ENCODE results near the gene NR2F6. TPM values are rescaled to one million over a fixed set of nuclear protein-coding genes. Genes with fewer than 3 reads are reported as not detected.

NR2F6 gene
- total RNA-seq, 1 donor from 2014 or later: 59.1 TPM

DNA sequence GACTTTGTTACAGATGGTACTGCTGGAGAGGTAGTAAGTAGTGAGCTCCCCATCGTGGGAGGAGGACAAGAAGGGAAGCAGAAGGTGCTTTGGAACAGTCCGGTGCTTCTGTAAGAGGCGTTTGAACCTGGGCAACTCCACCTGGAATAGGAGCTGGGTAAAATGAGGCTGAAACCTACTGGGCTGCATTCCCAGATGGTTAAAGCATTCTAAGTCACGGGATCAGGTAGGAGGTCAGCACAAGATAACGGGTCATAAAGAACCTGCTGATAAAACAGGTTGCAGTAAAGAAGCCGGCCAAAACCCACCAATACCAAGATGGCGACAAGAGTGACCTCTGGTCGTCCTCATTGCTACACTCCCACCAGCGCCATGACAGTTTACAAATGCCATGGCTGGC lies 41.0 kb upstream of the NR2F6 start:
- Mint-ChIP-seq H3K9me3 (no peaks in the 10 kb centered on the region), H3K4me1 (peaks cover 2% of the 10 kb centered on the region), H3K27me3 (ENCODE audit: low read depth) (peaks cover 6% of the 10 kb centered on the region), H3K36me3 (no peaks in the 10 kb centered on the region), H3K4me3 (no peak overlapping the region), H3K27ac (no peak overlapping the region)
- DNase-seq (ENCODE audit: low spot score in 2 of 2, unreplicated experiment in 2 of 2): no peak
- TF ChIP-seq, protein P1, sequence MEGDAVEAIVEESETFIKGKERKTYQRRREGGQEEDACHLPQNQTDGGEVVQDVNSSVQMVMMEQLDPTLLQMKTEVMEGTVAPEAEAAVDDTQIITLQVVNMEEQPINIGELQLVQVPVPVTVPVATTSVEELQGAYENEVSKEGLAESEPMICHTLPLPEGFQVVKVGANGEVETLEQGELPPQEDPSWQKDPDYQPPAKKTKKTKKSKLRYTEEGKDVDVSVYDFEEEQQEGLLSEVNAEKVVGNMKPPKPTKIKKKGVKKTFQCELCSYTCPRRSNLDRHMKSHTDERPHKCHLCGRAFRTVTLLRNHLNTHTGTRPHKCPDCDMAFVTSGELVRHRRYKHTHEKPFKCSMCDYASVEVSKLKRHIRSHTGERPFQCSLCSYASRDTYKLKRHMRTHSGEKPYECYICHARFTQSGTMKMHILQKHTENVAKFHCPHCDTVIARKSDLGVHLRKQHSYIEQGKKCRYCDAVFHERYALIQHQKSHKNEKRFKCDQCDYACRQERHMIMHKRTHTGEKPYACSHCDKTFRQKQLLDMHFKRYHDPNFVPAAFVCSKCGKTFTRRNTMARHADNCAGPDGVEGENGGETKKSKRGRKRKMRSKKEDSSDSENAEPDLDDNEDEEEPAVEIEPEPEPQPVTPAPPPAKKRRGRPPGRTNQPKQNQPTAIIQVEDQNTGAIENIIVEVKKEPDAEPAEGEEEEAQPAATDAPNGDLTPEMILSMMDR (IDR thresholded peaks at IDR 0.05; ENCODE audit: unreplicated experiment): no peak

DNA sequence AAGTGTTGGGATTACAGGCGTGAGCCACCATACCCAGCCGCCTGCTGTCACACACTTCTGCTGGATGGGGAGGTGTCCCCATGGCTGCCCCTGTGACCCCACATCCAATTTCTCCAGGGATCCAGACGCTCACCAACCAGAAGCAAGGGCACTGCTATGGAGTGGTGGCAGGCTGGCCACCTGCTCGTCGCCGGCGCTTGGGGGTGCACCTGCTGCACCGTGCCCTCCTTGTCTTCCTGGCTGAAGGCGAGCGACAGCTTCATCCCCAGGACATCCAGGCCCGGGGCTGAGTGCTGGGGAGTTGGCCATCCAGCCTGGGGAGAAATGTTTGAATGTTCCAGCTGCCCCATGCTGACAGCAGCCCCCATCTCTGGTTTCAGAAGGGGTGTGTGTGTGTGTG lies 40.5 kb upstream of the NR2F6 start:
- no peak overlapping the region for H3K4me3 Mint-ChIP-seq
- DNase-seq (ENCODE audit: low spot score in 2 of 2, unreplicated experiment in 2 of 2): no peak
- TF ChIP-seq, protein P1 (IDR thresholded peaks at IDR 0.05; ENCODE audit: unreplicated experiment): no peak
- peaks cover 2% of the 10 kb centered on the region for H3K4me1 Mint-ChIP-seq
- H3K9me3 Mint-ChIP-seq: no peaks in the 10 kb centered on the region
- H3K27ac Mint-ChIP-seq: no peak overlapping the region
- no peaks in the 10 kb centered on the region for H3K36me3 Mint-ChIP-seq
- peaks cover 10% of the 10 kb centered on the region for H3K27me3 Mint-ChIP-seq (ENCODE audit: low read depth)

DNA sequence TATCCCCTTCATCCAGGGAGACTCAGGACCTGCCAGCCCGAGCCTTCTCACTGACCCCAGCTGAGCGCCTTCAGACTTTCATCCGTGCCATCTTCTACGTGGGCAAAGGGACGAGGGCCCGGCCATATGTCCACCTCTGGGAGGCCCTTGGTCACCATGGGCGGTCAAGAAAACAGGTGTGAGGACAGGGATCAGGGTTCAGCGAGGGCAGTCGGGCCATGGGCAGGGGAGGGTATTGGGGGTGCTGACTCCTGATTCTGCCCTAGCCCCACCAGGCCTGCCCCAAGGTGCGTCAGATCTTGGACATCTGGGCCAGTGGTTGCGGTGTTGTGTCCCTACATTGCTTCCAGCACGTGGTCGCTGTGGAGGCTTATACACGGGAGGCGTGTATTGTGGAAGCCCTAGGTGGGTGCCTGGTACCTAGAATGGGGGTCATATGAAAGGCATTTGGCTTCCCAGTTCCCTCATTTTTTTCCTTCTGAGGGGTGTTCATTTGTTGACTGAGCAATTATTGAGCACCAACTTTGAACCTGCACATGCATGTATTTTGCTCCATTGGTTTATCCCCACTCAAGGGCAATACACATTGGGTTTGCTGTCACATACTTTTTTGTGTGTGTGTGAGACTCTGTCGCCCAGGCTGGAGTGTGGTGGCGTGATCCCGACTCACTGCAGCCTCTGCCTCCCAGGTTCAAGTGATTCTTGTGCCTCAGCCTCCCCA lies 39.9 kb upstream of the NR2F6 start:
- TF ChIP-seq, protein P1 (IDR thresholded peaks at IDR 0.05; ENCODE audit: unreplicated experiment): no peak
- no peak overlapping the region for H3K4me3 Mint-ChIP-seq
- H3K9me3 Mint-ChIP-seq: no peaks in the 10 kb centered on the region
- no peaks in the 10 kb centered on the region for H3K36me3 Mint-ChIP-seq
- H3K27me3 Mint-ChIP-seq (ENCODE audit: low read depth): peaks cover 11% of the 10 kb centered on the region
- no peak for DNase-seq (ENCODE audit: low spot score in 2 of 2, unreplicated experiment in 2 of 2)
- no peak overlapping the region for H3K27ac Mint-ChIP-seq
- peaks cover 2% of the 10 kb centered on the region for H3K4me1 Mint-ChIP-seq

DNA sequence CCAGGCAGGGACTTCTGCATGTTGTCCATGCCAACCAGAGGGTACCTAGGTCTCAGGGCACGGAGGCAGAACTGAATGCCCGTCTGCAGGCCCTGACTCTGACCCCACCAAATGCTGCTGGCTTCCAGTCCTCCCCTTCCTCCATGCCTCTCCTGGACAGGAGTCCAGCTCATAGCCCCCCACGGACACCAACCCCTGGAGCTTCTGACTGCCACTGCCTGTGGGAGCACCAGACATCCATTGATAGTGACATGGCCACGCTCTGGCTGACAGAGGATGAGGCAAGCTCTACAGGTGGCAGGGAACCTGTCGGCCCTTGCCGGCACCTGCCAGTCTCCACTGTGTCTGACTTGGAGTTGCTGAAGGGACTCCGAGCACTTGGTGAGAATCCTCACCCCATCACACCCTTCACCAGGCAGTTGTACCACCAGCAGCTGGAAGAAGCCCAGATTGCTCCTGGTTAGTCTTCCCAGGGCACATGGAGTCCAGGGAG lies 37.8 kb upstream of the NR2F6 start:
- TF ChIP-seq, protein P1 (IDR thresholded peaks at IDR 0.05; ENCODE audit: unreplicated experiment): no peak
- Mint-ChIP-seq H3K4me1 (peaks cover 2% of the 10 kb centered on the region), H3K27me3 (ENCODE audit: low read depth) (peaks cover 11% of the 10 kb centered on the region)

DNA sequence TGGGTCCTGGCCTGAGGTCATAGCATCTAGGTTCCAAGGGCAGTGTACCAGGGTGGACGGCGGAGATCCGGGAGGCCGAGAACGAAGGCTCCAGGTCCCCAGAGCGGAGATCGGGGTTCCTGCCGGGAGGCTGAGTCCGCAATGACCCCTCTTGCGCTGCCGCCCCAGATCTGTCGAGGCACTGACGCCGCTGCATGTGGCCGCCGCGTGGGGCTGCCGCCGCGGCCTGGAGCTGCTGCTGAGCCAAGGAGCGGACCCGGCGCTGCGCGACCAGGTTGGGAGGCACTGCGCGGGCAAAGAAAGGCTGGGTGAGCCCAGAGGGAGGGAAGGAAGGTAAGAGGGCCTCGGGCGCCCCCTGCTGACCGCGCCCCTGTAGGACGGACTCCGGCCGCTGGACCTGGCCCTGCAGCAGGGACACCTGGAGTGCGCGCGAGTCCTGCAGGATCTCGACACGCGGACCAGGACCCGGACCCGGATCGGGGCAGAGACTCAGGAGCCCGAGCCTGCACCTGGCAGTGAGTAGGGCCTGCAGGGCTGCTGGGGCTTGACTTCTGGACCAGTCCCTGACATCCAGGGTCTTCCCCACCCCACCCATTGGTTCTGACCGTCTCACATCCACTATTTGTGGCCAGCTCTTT lies 36.9 kb upstream of the NR2F6 start:
- H3K27ac Mint-ChIP-seq: no peak overlapping the region
- H3K9me3 Mint-ChIP-seq: no peaks in the 10 kb centered on the region
- peaks cover 11% of the 10 kb centered on the region for H3K27me3 Mint-ChIP-seq (ENCODE audit: low read depth)
- H3K36me3 Mint-ChIP-seq: peaks cover 3% of the 10 kb centered on the region
- TF ChIP-seq, protein P1 (IDR thresholded peaks at IDR 0.05; ENCODE audit: unreplicated experiment): peak; percentile 93
- H3K4me1 Mint-ChIP-seq: peaks cover 2% of the 10 kb centered on the region
- H3K4me3 Mint-ChIP-seq: peak overlapping the region; percentile 59
- peak; percentile 75 to 89 for DNase-seq (ENCODE audit: low spot score in 2 of 2, unreplicated experiment in 2 of 2)

More for the DNA sequence above, 37.8 kb upstream of the NR2F6 start:
- H3K36me3 Mint-ChIP-seq: peaks cover 2% of the 10 kb centered on the region
- H3K4me3 Mint-ChIP-seq: no peak overlapping the region
- no peak overlapping the region for H3K27ac Mint-ChIP-seq
- no peak for DNase-seq (ENCODE audit: low spot score in 2 of 2, unreplicated experiment in 2 of 2)
- no peaks in the 10 kb centered on the region for H3K9me3 Mint-ChIP-seq

Data from mesothelial cell of epicardium (in vitro differentiated cells).